GM12878 (cell line): Measurements from ENCODE around the gene PEX26. TPM values are rescaled to one million over a fixed set of nuclear protein-coding genes. Genes with fewer than 3 reads are reported as not detected.
A peak's percentile ranks its signal among the peaks of the same experiment; 100 is the strongest.

Source experiments
- ATAC-seq: fragments of 200-7000 bp; cut with Tn5 transposase; 3 replicates; pipeline ENCODE4 v1.9.1; 2020; ENCODE audit warnings: mild to moderate bottlenecking, moderate library complexity
- BruUV-seq: library from RNA; stranded (reverse); fragments of 400-500 nt; replicated peaks from 2 replicates; lab custom pipeline; 2021; lab: Mats Ljungman, UMichigan
- CTCF ChIA-PET: fragments of 300-600 bp; sonication (Branson Sonifier 250); formaldehyde crosslinking; extraction: SDS; loops from one replicate; lab custom pipeline; 2021; ENCODE audit warnings: inconsistent platforms; lab: Yijun Ruan, JAX
- POLR2A ChIA-PET: fragments of 350-600 bp; formaldehyde crosslinking; extraction: SDS; loops from one replicate; lab custom pipeline; 2021; ENCODE audit warnings: inconsistent platforms; lab: Charles Lee
- RAD21 ChIA-PET: fragments of 300-600 bp; sonication (Branson Sonifier 250); formaldehyde crosslinking; loops from one replicate; lab custom pipeline; 2023; ENCODE audit warnings: antibody characterized with exemption; ENCODE audit not compliant: unreplicated experiment; lab: Charles Lee
- SMC1A ChIA-PET: fragments of 300-600 bp; sonication (Branson Sonifier 250); formaldehyde crosslinking; loops from one replicate; lab custom pipeline; 2023; ENCODE audit not compliant: unreplicated experiment, uncharacterized antibody; lab: Charles Lee
- DNase-seq: peaks from one replicate; pipeline ENCODE4 v3.0.0-alpha.2; 2011; ENCODE audit warnings: low read depth, low spot score
- FAIRE-seq: peaks from 3 replicates; lab custom pipeline; 2011; peaks lifted over from hg19 to GRCh38; lab: Jason Lieb, UNC
- H2AFZ ChIP-seq: 2 replicates; pipeline ENCODE4 v1.6.0; 2011; ENCODE audit warnings: low read depth, low read length, control low read depth; ENCODE audit not compliant: control insufficient read depth
- H3K27ac ChIP-seq: 2 replicates; pipeline ENCODE4 v1.5.1; 2011; ENCODE audit warnings: control low read depth; ENCODE audit not compliant: control insufficient read depth, insufficient read depth
- H3K27me3 ChIP-seq, 2 experiments: replicated peaks in 1 of 2; 2 replicates each; pipeline versions ENCODE4 v1.6.0 to v1.6.1; 2011; ENCODE audit warnings: low read length in 1 of 2; ENCODE audit not compliant: control insufficient read depth in 2 of 2, insufficient read depth in 2 of 2
- H3K36me3 ChIP-seq, 2 experiments: 2 replicates each; pipeline ENCODE4 v1.5.1; 2011; ENCODE audit warnings: low read length in 1 of 2; ENCODE audit not compliant: control insufficient read depth in 2 of 2, insufficient read depth in 2 of 2
- H3K4me1 ChIP-seq: 2 replicates; pipeline ENCODE4 v1.6.1; 2011; ENCODE audit warnings: mild to moderate bottlenecking, low read length, moderate library complexity, mixed read lengths; ENCODE audit not compliant: control insufficient read depth, insufficient read depth
- H3K4me2 ChIP-seq: 2 replicates; pipeline ENCODE4 v1.6.0; 2011; ENCODE audit warnings: control low read depth; ENCODE audit not compliant: control insufficient read depth, insufficient read depth
- H3K4me3 ChIP-seq: fragments of 200-600 bp; sonication (generic); 2 replicates; pipeline ENCODE4 v1.5.1; 2016
- H3K79me2 ChIP-seq: 2 replicates; pipeline ENCODE4 v1.6.0; 2011; ENCODE audit warnings: low read length; ENCODE audit not compliant: control insufficient read depth, insufficient read depth
- H3K9ac ChIP-seq: 2 replicates; pipeline ENCODE4 v1.8.0; 2011; ENCODE audit warnings: low read length, control low read depth, mixed read lengths; ENCODE audit not compliant: control insufficient read depth, insufficient read depth
- H3K9me3 ChIP-seq: replicated peaks from 3 replicates; pipeline ENCODE4 v1.5.1; 2011; ENCODE audit warnings: mild to moderate bottlenecking, low read length; ENCODE audit not compliant: control insufficient read depth, insufficient read depth
- H4K20me1 ChIP-seq: 2 replicates; pipeline ENCODE4 v1.6.0; 2011; ENCODE audit not compliant: control insufficient read depth, insufficient read depth
- DPF2 ChIP-seq: fragments of 450-650 bp; IDR thresholded peaks from 2 replicates; pipeline ENCODE4 v1.6.1; 2017; ENCODE audit warnings: mild to moderate bottlenecking
- IKZF2 ChIP-seq, 2 experiments: fragments of 450-650 bp; IDR thresholded peaks; 2 replicates each; pipeline ENCODE4 v1.6.1; 2017; ENCODE audit warnings: mild to moderate bottlenecking in 2 of 2, moderate library complexity in 2 of 2
- MTA2 ChIP-seq: fragments of 450-650 bp; IDR thresholded peaks from 2 replicates; pipeline ENCODE4 v1.6.1; 2016; ENCODE audit warnings: low read depth, mild to moderate bottlenecking, moderate library complexity
- POLR2AphosphoS2 ChIP-seq: IDR thresholded peaks from 2 replicates; pipeline ENCODE4 v1.6.1; 2011; ENCODE audit warnings: low read depth, mild to moderate bottlenecking, low read length, improper control_type of control experiment, moderate library complexity
- POLR2AphosphoS5 ChIP-seq: IDR thresholded peaks from 2 replicates; pipeline ENCODE4 v1.6.1; 2011; ENCODE audit warnings: mild to moderate bottlenecking, low read length, inconsistent platforms
- RAD51 ChIP-seq: fragments of 450-650 bp; IDR thresholded peaks from 2 replicates; pipeline ENCODE4 v1.6.1; 2016; ENCODE audit warnings: moderate library complexity, mild to moderate bottlenecking, inconsistent platforms
- SREBF2 ChIP-seq: IDR thresholded peaks from 2 replicates; pipeline ENCODE4 v1.6.1; 2012; ENCODE audit warnings: mild to moderate bottlenecking, low read length
- WGBS: methylation state at CpG from one replicate; pipeline ENCODE4 v1.1.6; 2016; ENCODE audit warnings: low lambda C conversion rate; ENCODE audit not compliant: insufficient replicate concordance, insufficient coverage; ENCODE audit errors: missing lambda C conversion rate; 5-methylcytosine and 5-hydroxymethylcytosine counted together
- in situ Hi-C: fragments of 300-500 bp; cut with MboI; formaldehyde crosslinking; loops from 9 replicates; pipeline ENCODE4 v1.14.3; 2018; ENCODE audit warnings: mixed read lengths
- intact Hi-C: fragments of 100-400 bp; cut with micrococcal nuclease; formaldehyde crosslinking; loops from one replicate; pipeline ENCODE4 v1.14.2; 2022; ENCODE audit not compliant: unreplicated experiment
- polyA plus RNA-seq, 11 experiments: library from polyadenylated mRNA; depleted of rRNA in 4 of 11; unstranded in 6 of 11; stranded (reverse) in 5 of 11; fragments of >200 nt; fragmentation: Nextera tagmentation in 4 of 11; fragmentation: Illumina TruSeq in 1 of 11; extraction: Ambion mirVana in 4 of 11; extraction: Trizol in 1 of 11; gene quantifications; 1 replicate in 1 of 11; 2 replicates in 10 of 11; pipeline versions ENCODE4 v1.2.1 to v1.2.3, GENCODE V29; 2011 to 2016; ENCODE audit warnings: inconsistent platforms in 2 of 11, missing spikeins in 2 of 11, low read depth in 1 of 11
- total RNA-seq, 4 experiments: library from RNA; depleted of rRNA in 3 of 4; stranded (reverse); fragments of >200 nt in 3 of 4; fragmentation: Illumina TruSeq in 1 of 4; extraction: Trizol in 1 of 4; gene quantifications; 2 replicates each; pipeline versions ENCODE4 v1.2.1 to v1.2.3, GENCODE V29; 2013 to 2021

PEX26 gene
- total and polyA plus RNA-seq, 10 of the 15 experiments (the other 5 are each of a cell fraction or from before 2014, with no cell fraction given) = 0.79 to 50.8 (median 22.4) TPM

GRCh38 chr22:18059473-18059872, 18.3 kb upstream of the PEX26 start:
- TF ChIP-seq DPF2 (no peak), RAD51 (peak; percentile 51; the same call in 1 of the 2 replicates)
- peaks cover 30% of the 10 kb centered on the region for H3K4me1 ChIP-seq
- ChIA-PET CTCF (interaction anchor here (7.6 kb wide), 1 partner anchor 17 kb away, joined by 75 read pairs; the partner anchor contains the start of gene PEX26), SMC1A (interaction anchor here (1.0 to 6.2 kb wide), 4 partner anchors 9 to 47 kb away, joined by 3 to 86 read pairs (median 36); partner anchors contain the start of gene PEX26), POLR2A (interaction anchor here (0.5 to 4.2 kb wide), 3 partner anchors 17 to 822 kb away, joined by 3 to 27 read pairs (median 7); partner anchors contain the start of genes PEX26 and USP18), RAD21 (interaction anchor here (0.9 to 5.2 kb wide), 2 partner anchors 17 to 31 kb away, joined by 3 to 78 read pairs; partner anchors contain the start of gene PEX26)
- no peak for DNase-seq
- no peaks in the 10 kb centered on the region for H3K27me3 ChIP-seq
- no peak overlapping the region for H3K9ac ChIP-seq
- no peaks in the 10 kb centered on the region for H3K36me3 ChIP-seq
- H3K9me3 ChIP-seq = no peaks in the 10 kb centered on the region
- WGBS = 93% methylated on average over 3 of the region's 3 CpGs
- FAIRE-seq = no peak
- no peak overlapping the region for H2AFZ ChIP-seq
- H3K27ac ChIP-seq = no peak overlapping the region
- H3K4me2 ChIP-seq = no peak overlapping the region
- H4K20me1 ChIP-seq = no peaks in the 10 kb centered on the region
- no peaks in the 10 kb centered on the region for H3K79me2 ChIP-seq
- in situ Hi-C loops = no loop called here
- intact Hi-C loops = no loop called here
- no peak overlapping the region for H3K4me3 ChIP-seq
- BruUV-seq = no TSS peak
- ATAC-seq = no peak

DNA sequence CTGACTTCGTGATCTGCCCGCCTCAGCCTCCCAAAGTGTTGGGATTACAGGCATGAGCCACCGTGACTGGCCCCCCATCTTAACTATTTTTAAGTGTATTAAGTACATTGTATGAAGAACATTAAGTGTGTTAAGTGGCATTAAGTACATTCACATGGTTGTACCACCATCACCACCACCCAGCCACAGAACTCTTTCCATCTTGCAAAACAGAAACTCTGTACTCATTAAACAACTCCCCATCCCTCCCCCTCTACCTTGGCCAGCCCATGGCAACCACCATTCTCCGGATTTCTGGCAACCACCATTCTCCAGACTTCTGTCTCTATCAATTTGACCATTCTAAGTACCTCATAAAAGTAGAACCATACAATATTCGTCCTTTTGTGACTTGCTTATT, 17.8 kb upstream of the PEX26 start:
- CTCF ChIA-PET = interaction anchor here (7.6 kb wide), 1 partner anchor 17 kb away, joined by 75 read pairs; the partner anchor contains the start of gene PEX26
- no peaks in the 10 kb centered on the region for H3K79me2 ChIP-seq
- no TSS peak for BruUV-seq
- no peaks in the 10 kb centered on the region for H3K27me3 ChIP-seq
- in situ Hi-C loops = no loop called here
- WGBS = 30% methylated on average over 5 of the region's 5 CpGs
- peaks cover 30% of the 10 kb centered on the region for H3K4me1 ChIP-seq
- H3K36me3 ChIP-seq = no peaks in the 10 kb centered on the region
- POLR2A ChIA-PET = interaction anchor here (0.5 to 4.2 kb wide), 3 partner anchors 17 to 822 kb away, joined by 3 to 27 read pairs (median 7); partner anchors contain the start of genes PEX26 and USP18
- H3K4me3 ChIP-seq = no peak overlapping the region
- H3K4me2 ChIP-seq = no peak overlapping the region
- H3K27ac ChIP-seq = no peak overlapping the region
- no peaks in the 10 kb centered on the region for H4K20me1 ChIP-seq
- no peaks in the 10 kb centered on the region for H3K9me3 ChIP-seq
- TF ChIP-seq POLR2AphosphoS2 (no peak), MTA2 (peak; percentile 63), IKZF2 (IDR thresholded peaks at IDR 0.05) (peak in 1 of 2 experiments; percentile 26; a peak in 1 of 4 replicates), POLR2AphosphoS5 (no peak), SREBF2 (no peak)
- FAIRE-seq = no peak
- RAD21 ChIA-PET = interaction anchor here (1.6 to 5.2 kb wide), 3 partner anchors 17 to 31 kb away, joined by 4 to 78 read pairs (median 40); partner anchors contain the start of gene PEX26
- H3K9ac ChIP-seq = no peak overlapping the region
- intact Hi-C loops = no loop called here
- no peak for DNase-seq
- ATAC-seq = peak; percentile 14
- no peak overlapping the region for H2AFZ ChIP-seq
- SMC1A ChIA-PET = interaction anchor here (3.8 to 5.5 kb wide), 2 partner anchors 16 kb away, joined by 51 to 86 read pairs; partner anchors contain the start of gene PEX26
